Right ventricle myocardium superior (tissue), 1 donor: ENCODE data around the gene MBP. TPM values are rescaled to one million over a fixed set of nuclear protein-coding genes. Genes with fewer than 3 reads are reported as not detected.
A peak's percentile ranks its signal among the peaks of the same experiment; 100 is the strongest.

Source experiments
- ATAC-seq: fragments of 200-7000 bp; cut with Tn5 transposase; one replicate; pipeline ENCODE4 v1.9.1; 2020; ENCODE audit warnings: mild to moderate bottlenecking; ENCODE audit not compliant: poor library complexity
- DNase-seq: peaks from one replicate; pipeline ENCODE4 v3.0.0-alpha.2; 2020
- intact Hi-C: fragments of 100-400 bp; cut with DNase I; formaldehyde crosslinking; loops from one replicate; pipeline ENCODE4 v1.11.2; 2022
- total RNA-seq: library from RNA; stranded (reverse); fragmentation: NEBNext Ultra II Directional; extraction: Animal tissue kit (Norgen Biotek cat#: 25700); gene quantifications from one replicate; pipeline ENCODE4 v1.2.1, GENCODE V29; 2021
- donor health status: DM: no; HTN: yes; CAD: no; lungs with severe emphysema.

Gene MBP
- total RNA-seq, 1 donor from 2014 or later = 29.9 TPM

DNA sequence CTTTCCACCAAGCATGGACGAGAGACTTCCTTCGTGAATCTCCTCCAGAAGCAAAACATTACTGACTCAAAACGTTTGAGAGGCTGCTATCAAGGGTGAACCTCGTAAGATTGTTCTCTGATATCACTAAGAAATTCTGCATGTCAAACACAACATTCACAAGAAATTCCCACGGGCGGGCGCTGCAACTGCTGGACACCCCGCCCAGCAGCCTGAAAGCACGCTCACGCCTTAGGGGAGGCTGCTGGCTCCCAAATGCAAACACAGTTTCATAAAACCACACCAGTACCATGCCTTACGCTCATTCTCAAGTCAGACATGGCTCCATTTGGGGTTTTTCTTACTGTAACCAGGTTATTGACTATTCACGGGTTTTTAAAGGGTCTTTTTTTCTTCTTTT lies 39.0 kb downstream of the MBP start:
- DNase-seq (no peak), ATAC-seq (no peak)
- intact Hi-C loops = no loop called here

DNA sequence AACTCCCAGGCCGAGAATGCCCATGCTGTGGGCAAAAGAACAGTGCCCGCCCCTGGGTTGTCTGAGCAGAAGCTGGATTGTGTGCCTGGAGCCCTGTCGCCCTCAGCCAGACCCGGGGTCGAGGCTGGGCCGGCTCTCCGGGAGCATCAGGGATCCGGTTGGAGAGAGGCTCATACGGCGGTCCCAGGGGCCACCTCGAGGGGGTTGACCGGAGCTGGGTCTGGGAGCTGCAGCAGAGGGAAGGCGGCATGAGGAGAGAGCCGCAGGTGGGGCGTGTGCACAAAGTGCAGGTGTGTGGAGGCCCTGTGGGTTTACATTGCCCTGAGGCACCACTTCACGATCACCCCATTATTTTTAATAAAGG lies 39.5 kb downstream of the MBP start:
- DNase-seq (no peak), ATAC-seq (no peak)
- intact Hi-C loops = no loop called here

- ATAC-seq (no peak), DNase-seq (no peak)
- intact Hi-C loops = no loop called here
Observed at GRCh38 chr18:77092104-77093066, 40.2 kb downstream of the MBP start.

DNA sequence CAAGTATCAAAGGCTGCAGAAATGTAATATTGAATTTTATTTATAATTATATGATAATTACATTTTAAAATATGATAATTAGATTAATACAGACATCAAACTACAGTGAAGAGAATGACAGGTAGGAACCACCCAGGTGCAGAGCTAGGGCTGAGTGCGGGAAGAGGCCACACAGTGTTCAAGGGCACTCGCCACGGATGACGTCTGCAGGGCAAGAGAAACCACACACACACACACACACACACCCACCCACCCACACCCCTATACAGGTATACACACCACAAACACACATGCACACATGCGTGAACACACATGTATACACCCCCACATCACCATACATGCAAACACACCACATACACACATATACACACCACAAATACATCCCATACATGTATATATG lies 41.2 kb downstream of the MBP start:
- no peak for ATAC-seq
- no peak for DNase-seq
- intact Hi-C loops = no loop called here

- no peak for ATAC-seq
- DNase-seq = no peak
Observed at GRCh38 chr18:77090546-77091174, 41.9 kb downstream of the MBP start.

DNA sequence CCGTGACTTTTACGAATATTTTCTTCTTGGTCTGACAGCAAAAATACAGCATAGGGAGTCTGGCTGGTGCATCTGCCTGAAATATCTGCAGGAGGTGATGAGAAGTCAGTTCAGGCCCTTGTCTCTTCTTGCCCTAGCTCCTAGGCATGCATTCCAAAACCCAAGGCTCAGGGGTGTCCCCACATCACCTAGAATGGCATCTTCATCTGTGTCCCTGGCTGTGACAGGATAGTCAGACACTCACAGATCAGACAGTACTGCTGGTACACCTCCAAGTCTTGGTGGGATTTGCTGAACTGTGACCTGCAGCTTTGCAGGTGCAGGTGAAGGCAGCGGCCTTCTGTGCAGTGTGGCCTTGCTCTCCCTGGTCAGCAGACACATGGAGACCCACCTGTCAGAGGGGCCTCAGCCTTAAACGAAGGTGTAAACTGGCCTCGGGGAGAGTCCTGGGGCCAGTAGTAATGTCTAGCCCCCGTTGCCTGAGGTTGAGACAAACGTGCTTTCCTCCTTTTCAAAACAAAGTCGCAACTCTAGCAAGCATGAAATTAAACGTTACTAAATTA lies 42.8 kb downstream of the MBP start:
- ATAC-seq (no peak), DNase-seq (no peak)
- intact Hi-C loops = no loop called here

More at GRCh38 chr18:77090546-77091174, 41.9 kb downstream of the MBP start:
- intact Hi-C loops = no loop called here

DNA sequence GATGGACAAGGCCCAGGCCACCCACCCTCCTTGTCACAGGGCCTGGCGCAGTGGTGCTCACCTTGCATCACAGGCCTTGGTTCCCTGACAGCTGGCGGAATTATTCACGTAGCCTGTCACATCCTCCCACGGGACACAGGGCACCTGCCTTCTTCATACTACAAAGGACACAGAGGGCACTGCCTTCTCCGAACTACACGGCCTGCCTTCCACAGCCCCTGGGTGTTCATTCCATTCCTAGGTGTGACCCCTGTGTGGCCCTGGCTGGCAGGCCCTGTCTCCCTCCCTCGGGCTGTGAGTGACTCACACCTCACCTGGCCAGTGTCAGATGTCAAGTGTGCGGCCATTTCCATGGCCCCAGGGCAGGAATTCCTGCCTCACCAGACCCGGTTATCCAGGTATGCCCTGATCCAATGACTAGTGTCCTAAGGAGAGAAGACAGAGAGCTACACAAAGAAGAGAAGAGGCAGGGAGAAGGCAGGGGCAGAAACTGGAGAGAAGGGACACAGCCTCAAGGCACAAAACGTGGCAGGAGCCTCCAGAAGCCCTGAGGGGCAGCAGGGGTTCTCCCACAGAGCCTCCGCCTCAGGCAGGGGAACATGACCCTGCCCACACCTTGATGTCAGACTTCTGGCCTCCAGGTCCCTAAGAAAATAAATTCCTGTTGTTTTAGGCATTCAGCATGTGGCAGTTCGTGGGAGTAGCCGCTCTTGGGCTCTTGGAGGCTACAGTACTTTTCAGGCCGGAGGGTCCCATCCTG lies 43.4 kb downstream of the MBP start:
- DNase-seq = no peak
- no peak for ATAC-seq
- intact Hi-C loops = no loop called here

DNA sequence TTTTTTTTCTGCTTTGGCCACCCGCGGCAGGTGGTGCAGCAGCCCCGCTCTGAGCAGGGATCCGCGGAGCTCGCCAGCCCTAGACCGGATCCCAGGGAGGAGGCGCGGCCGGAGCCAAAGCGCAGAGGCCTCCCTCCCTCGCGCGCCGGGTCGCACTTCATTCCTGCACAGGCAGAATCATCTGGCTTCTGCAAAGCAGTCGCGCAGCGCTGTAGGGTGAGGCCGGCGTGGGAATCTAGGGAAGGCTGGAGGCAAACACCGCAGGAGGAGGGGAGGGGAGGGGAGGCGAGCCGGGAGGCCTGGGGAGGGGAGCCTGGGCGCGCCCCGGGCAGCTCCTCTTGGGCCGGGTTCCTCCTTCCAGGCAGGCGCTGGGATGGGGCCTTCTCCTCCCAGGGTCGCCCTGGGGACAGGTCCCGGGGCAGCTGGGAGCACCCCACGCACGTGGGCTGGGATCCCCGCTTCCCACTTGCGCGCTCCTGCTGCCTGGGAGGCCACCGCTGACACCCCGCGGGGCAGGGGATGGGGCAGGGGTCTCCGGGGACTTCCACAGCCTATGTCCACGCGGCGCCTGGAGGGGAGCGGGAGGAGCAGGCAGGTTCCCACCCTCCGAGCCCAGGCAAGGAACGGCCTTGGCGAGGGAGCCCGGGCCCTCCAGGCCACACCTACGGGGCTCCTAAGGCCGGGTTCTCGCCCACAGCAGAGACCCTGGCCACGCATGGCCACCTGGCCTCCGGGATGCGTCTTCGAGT lies 45.0 kb downstream of the MBP start:
- DNase-seq (peak; percentile 80), ATAC-seq (peak; percentile 70)
- intact Hi-C loops = no loop called here

GRCh38 chr18:77086656-77087392 lies 45.8 kb downstream of the MBP start:
- intact Hi-C loops = no loop called here
- ATAC-seq = peak; percentile 65
- DNase-seq = peak; percentile 58

DNA sequence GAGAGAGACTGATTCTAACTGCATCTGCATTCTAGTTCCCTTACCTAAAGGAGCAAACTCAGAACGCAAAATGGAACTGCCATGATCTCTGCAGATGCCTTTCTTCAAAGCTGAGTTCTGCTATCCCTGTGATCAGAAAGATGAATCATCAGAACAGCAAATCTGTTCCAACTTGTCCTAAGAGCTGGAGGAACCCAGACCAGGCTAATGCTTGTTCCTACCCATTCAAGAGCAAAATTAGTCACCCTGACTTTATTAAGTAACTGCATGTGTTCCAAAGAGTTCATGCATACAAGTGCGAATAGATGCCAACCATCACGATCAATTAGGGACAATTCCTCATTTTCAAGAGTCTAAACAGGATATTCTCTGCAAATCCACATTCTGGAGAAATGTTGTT lies 46.5 kb downstream of the MBP start:
- intact Hi-C loops = no loop called here
- no peak for ATAC-seq
- no peak for DNase-seq

- ATAC-seq = peak; percentile 61
- intact Hi-C loops = no loop called here
- no peak for DNase-seq
Observed at GRCh38 chr18:77084688-77085035, 47.9 kb downstream of the MBP start.

GRCh38 chr18:77082316-77082955 lies 50.1 kb downstream of the MBP start:
- no peak for DNase-seq
- ATAC-seq = no peak
- intact Hi-C loops = no loop called here

DNA sequence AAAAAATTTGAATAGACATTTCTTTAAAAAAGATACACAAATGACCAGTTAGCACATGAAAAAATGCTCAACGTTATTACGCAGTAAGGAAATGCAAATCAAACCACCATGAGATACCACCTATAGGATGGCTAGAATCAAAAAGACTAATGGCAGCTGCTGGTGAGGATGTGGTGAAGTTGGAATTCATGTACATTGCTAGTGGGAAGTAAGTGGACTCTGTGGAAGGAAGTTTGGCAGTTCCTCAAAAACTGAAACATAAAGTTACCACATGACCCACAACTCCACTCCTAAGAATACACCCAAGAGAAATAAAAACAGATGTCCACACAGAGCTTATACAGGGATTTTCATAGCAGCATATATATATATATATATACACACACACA lies 51.2 kb downstream of the MBP start:
- intact Hi-C loops = no loop called here
- ATAC-seq (no peak), DNase-seq (no peak)

DNA sequence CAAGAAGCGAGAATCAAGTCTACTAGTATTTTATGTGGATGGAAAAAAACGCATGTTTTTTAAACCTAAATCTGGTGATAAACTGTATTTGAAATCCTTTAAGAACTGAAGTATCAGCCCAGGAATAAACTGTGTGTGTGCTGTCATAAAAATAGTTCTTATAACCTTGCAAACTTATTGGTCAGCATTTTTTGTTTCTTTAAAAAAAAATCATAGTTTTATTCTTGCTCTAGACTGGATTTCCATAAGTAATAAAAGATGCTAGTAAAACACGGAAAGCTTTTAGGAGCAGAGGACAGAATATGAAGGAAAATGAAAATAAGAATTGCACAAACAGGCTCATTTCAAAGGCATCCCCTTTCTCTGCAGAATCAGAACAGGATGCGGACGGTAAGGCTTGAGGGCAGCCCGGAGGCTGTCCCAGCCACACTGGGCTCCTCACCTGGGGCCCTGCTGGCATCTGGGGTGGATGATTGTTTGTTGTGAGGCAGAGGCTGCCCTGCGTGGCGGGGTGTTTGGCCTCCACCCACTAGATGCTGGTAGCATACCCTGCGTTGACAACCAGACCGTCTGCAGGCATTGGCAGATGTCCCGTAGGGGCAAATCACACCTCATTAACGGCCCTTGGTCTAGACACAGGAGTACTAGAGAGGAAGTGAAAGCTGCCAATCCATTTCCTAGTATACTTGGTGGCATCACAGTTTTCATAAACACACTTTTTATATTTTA lies 52.5 kb downstream of the MBP start:
- intact Hi-C loops = no loop called here
- DNase-seq = no peak
- ATAC-seq = peak; percentile 51

DNA sequence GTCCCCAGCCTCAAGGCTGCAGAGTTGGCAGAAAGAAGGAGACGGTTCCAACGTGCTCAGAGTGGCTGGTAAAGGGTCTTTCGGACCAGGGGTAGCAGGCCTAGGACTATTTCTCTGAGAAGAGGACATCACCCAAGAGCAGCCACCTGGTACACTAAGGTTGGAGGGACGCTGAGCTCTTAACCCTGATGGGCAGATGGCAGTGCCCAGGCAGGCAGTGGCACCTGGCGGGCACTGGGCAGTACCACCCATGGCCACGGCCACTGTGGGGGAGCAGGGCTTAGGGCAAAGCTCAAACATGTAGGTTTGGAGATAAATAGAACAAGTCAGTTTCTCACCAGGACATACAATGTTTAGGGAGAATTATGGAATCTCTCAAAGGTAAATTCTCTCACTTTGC lies 53.5 kb downstream of the MBP start:
- no peak for ATAC-seq
- no peak for DNase-seq
- intact Hi-C loops = no loop called here

DNA sequence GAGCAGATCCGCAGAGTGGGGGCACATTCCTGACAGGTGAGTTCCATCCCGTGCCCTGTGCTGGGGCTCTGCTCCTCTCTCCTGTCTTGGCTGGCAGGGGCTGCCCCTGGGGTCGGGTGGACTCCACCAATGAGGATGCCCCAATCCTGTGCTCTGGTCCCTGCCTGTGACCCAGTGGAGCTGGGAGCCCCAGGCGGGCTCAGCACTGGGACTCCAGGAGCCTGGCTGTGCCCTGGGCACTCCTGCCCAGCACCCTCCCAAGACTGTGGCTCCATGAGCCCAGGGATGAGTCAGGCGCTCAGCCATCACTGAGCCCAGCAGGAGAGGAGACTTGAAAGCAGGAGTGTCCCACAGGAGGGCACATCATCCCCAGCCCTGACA lies 53.9 kb downstream of the MBP start:
- ATAC-seq (no peak), DNase-seq (no peak)
- intact Hi-C loops = no loop called here
